CD4-positive, CD25-positive, alpha-beta regulatory T cell (primary cell): ENCODE results near the gene VWA1. TPM values are rescaled to one million over a fixed set of nuclear protein-coding genes. Genes with fewer than 3 reads are reported as not detected.
"Not testable (repeated sequence)": the region's sequence is repeated elsewhere in the genome, so short reads cannot be mapped to it uniquely, and the experiment has no call there.

ENCODE experiments used
- ATAC-seq, 2 donors: fragments of 150-1000 bp; cut with Tn5 transposase; one replicate each; pipeline ENCODE4 v1.10.0; 2021; ENCODE audit warnings: low read depth in 2 of 2, moderate number of reproducible peaks in 2 of 2, moderate library complexity in 1 of 2
- DNase-seq, 3 donors: peaks; one replicate each; pipeline versions ENCODE4 v3.0.0 to v3.0.0-alpha.2; 2012 to 2022; ENCODE audit warnings: mixed read lengths in 1 of 3
- H3K27ac ChIP-seq: one replicate; pipeline ENCODE4 v1.7.0; 2013; ENCODE audit warnings: mild to moderate bottlenecking, low read length; ENCODE audit not compliant: insufficient read depth, poor library complexity, severe bottlenecking
- H3K27me3 ChIP-seq: one replicate; pipeline ENCODE4 v1.7.0; 2013; ENCODE audit warnings: low read length; ENCODE audit not compliant: control insufficient read depth, insufficient read depth
- H3K36me3 ChIP-seq: one replicate; pipeline ENCODE4 v1.7.0; 2013; ENCODE audit warnings: mild to moderate bottlenecking, low read length, moderate library complexity; ENCODE audit not compliant: control insufficient read depth, insufficient read depth
- H3K4me1 ChIP-seq: 2 replicates; pipeline ENCODE4 v1.7.0; 2013; ENCODE audit warnings: mild to moderate bottlenecking, low read length; ENCODE audit not compliant: insufficient read depth, control insufficient read depth, poor library complexity, severe bottlenecking
- H3K4me3 ChIP-seq: one replicate; pipeline ENCODE4 v1.7.0; 2013; ENCODE audit warnings: low read depth, mild to moderate bottlenecking, low read length, moderate library complexity
- H3K9me3 ChIP-seq, 2 experiments: 1 replicate in 1 of 2; 2 replicates in 1 of 2; pipeline ENCODE4 v1.7.0; 2013; ENCODE audit warnings: low read length in 2 of 2, mild to moderate bottlenecking in 1 of 2, moderate library complexity in 1 of 2; ENCODE audit not compliant: control insufficient read depth in 2 of 2
- H3K27ac Mint-ChIP-seq, 3 donors: one replicate each; pipeline ENCODE4 v1.8.0; 2020 to 2022; ENCODE audit warnings: mild to moderate bottlenecking in 3 of 3, mixed read lengths in 3 of 3, moderate library complexity in 2 of 3
- H3K27me3 Mint-ChIP-seq: one replicate; pipeline ENCODE4 v1.8.0; 2022; ENCODE audit warnings: mild to moderate bottlenecking, mixed read lengths
- H3K36me3 Mint-ChIP-seq: one replicate; pipeline ENCODE4 v1.8.0; 2020; ENCODE audit warnings: mixed read lengths
- H3K4me1 Mint-ChIP-seq, 4 donors: one replicate each; pipeline ENCODE4 v1.8.0; 2020 to 2022; ENCODE audit warnings: mixed read lengths in 4 of 4, mild to moderate bottlenecking in 1 of 4
- H3K4me3 Mint-ChIP-seq, 4 donors: one replicate each; pipeline ENCODE4 v1.8.0; 2020 to 2022; ENCODE audit warnings: mild to moderate bottlenecking in 4 of 4, mixed read lengths in 4 of 4, moderate library complexity in 3 of 4
- H3K9me3 Mint-ChIP-seq, 7 donors: one replicate each; pipeline ENCODE4 v1.8.0; 2020 to 2022; ENCODE audit warnings: mixed read lengths in 7 of 7, mild to moderate bottlenecking in 3 of 7, moderate library complexity in 2 of 7
- polyA plus RNA-seq, 4 donors: library from polyadenylated mRNA; unstranded; fragments of 300-500 nt; fragmentation: Illumina TruSeq; gene quantifications; one replicate each; pipeline ENCODE4 v1.2.3, GENCODE V29; 2021
- total RNA-seq: library from RNA; stranded (reverse); gene quantifications from one replicate; pipeline ENCODE4 v1.2.3, GENCODE V29; 2022

VWA1 gene
- total and polyA plus RNA-seq, 5 donors from 2014 or later, result not detected

- H3K4me3 ChIP-seq, result no peak overlapping the region
- Mint-ChIP-seq H3K4me1 (peaks cover 0 to 5% (median 0%) of the 10 kb centered on the region in 4 donors), H3K36me3 (no peaks in the 10 kb centered on the region), H3K27ac (no peak overlapping the region), H3K27me3 (peaks cover 29% of the 10 kb centered on the region), H3K9me3 (peaks cover 0 to 5% (median 0%) of the 10 kb centered on the region in 7 donors), H3K4me3 (no peak overlapping the region)
- DNase-seq (no peak), ATAC-seq (no peak)
- H3K27me3 ChIP-seq, result no peaks in the 10 kb centered on the region
- H3K4me1 ChIP-seq, result peaks cover 8% of the 10 kb centered on the region
- H3K36me3 ChIP-seq, result no peaks in the 10 kb centered on the region
- H3K27ac ChIP-seq, result no peak overlapping the region
- no peaks in the 10 kb centered on the region for H3K9me3 ChIP-seq
These were observed 8.2 kb upstream of the VWA1 start for GRCh38 chr1:1427106-1427819.

- DNase-seq (no peak), ATAC-seq (no peak)
- no peak overlapping the region for H3K4me3 Mint-ChIP-seq
- peaks cover 0 to 5% (median 0%) of the 10 kb centered on the region in 7 donors for H3K9me3 Mint-ChIP-seq
- Histone ChIP-seq H3K9me3 (no peaks in the 10 kb centered on the region), H3K27me3 (no peaks in the 10 kb centered on the region), H3K4me3 (no peak overlapping the region), H3K27ac (no peak overlapping the region), H3K4me1 (peaks cover 8% of the 10 kb centered on the region), H3K36me3 (no peaks in the 10 kb centered on the region)
- H3K4me1 Mint-ChIP-seq, result peaks cover 0 to 5% (median 0%) of the 10 kb centered on the region in 4 donors
- no peaks in the 10 kb centered on the region for H3K36me3 Mint-ChIP-seq
- peaks cover 25% of the 10 kb centered on the region for H3K27me3 Mint-ChIP-seq
- no peak overlapping the region for H3K27ac Mint-ChIP-seq
These were observed 7.7 kb upstream of the VWA1 start for GRCh38 chr1:1427820-1428148.

- ATAC-seq (no peak), DNase-seq (no peak)
- no peaks in the 10 kb centered on the region for H3K9me3 ChIP-seq
- no peaks in the 10 kb centered on the region for H3K27me3 ChIP-seq
- H3K27me3 Mint-ChIP-seq, result peaks cover 25% of the 10 kb centered on the region
- peaks cover 8% of the 10 kb centered on the region for H3K4me1 ChIP-seq
- H3K27ac Mint-ChIP-seq, result no peak overlapping the region
- no peaks in the 10 kb centered on the region for H3K36me3 Mint-ChIP-seq
- H3K4me3 Mint-ChIP-seq, result peak overlapping the region in 2 of 4 donors; percentile 28 to 58
- no peak overlapping the region for H3K27ac ChIP-seq
- peaks cover 0 to 5% (median 0%) of the 10 kb centered on the region in 4 donors for H3K4me1 Mint-ChIP-seq
- H3K9me3 Mint-ChIP-seq, result peaks cover 0 to 5% (median 0%) of the 10 kb centered on the region in 7 donors
- H3K36me3 ChIP-seq, result no peaks in the 10 kb centered on the region
- no peak overlapping the region for H3K4me3 ChIP-seq
These were observed 7.3 kb upstream of the VWA1 start for GRCh38 chr1:1428174-1428573.

- not testable (repeated sequence) for H3K27me3 ChIP-seq, H3K4me1 ChIP-seq, H3K4me3 Mint-ChIP-seq, H3K4me1 Mint-ChIP-seq, H3K9me3 ChIP-seq, H3K36me3 ChIP-seq, ATAC-seq, H3K9me3 Mint-ChIP-seq, H3K36me3 Mint-ChIP-seq, H3K4me3 ChIP-seq, H3K27ac ChIP-seq, DNase-seq, H3K27ac Mint-ChIP-seq
- H3K27me3 Mint-ChIP-seq, result peaks cover 25% of the 10 kb centered on the region
These were observed 6.5 kb upstream of the VWA1 start for GRCh38 chr1:1428967-1429366.

- Histone ChIP-seq H3K27ac (no peak overlapping the region), H3K9me3 (no peaks in the 10 kb centered on the region), H3K4me3 (no peak overlapping the region), H3K4me1 (peaks cover 8% of the 10 kb centered on the region), H3K36me3 (no peaks in the 10 kb centered on the region), H3K27me3 (no peaks in the 10 kb centered on the region)
- ATAC-seq (no peak), DNase-seq (no peak)
- peak overlapping the region in 1 of 4 donors; percentile 3 for H3K4me3 Mint-ChIP-seq
- H3K4me1 Mint-ChIP-seq, result peaks cover 0 to 5% (median 0%) of the 10 kb centered on the region in 4 donors
- peak overlapping the region in 1 of 3 donors; percentile 55 for H3K27ac Mint-ChIP-seq
- peaks cover 25% of the 10 kb centered on the region for H3K27me3 Mint-ChIP-seq
- H3K9me3 Mint-ChIP-seq, result peaks cover 0 to 3% (median 0%) of the 10 kb centered on the region in 7 donors
- H3K36me3 Mint-ChIP-seq, result no peaks in the 10 kb centered on the region
These were observed 5.8 kb upstream of the VWA1 start for GRCh38 chr1:1429671-1430073.

GRCh38 chr1:1430114-1430982, 5.1 kb upstream of the VWA1 start:
- peak overlapping the region in 1 of 4 donors; percentile 3 for H3K4me3 Mint-ChIP-seq
- H3K27me3 ChIP-seq, result peaks cover 4% of the 10 kb centered on the region
- peaks cover 11% of the 10 kb centered on the region for H3K4me1 ChIP-seq
- H3K4me3 ChIP-seq, result no peak overlapping the region
- no peaks in the 10 kb centered on the region for H3K9me3 ChIP-seq
- peaks cover 26% of the 10 kb centered on the region for H3K27me3 Mint-ChIP-seq
- H3K36me3 Mint-ChIP-seq, result no peaks in the 10 kb centered on the region
- no peak for ATAC-seq
- DNase-seq, result no peak
- H3K36me3 ChIP-seq, result no peaks in the 10 kb centered on the region
- peaks cover 0 to 3% (median 0%) of the 10 kb centered on the region in 4 donors for H3K4me1 Mint-ChIP-seq
- no peak overlapping the region for H3K27ac ChIP-seq
- peak overlapping the region in 1 of 3 donors; percentile 55 for H3K27ac Mint-ChIP-seq
- H3K9me3 Mint-ChIP-seq, result peaks cover 0 to 3% (median 0%) of the 10 kb centered on the region in 7 donors

- H3K4me1 ChIP-seq, result peaks cover 18% of the 10 kb centered on the region
- peaks cover 30% of the 10 kb centered on the region for H3K27me3 Mint-ChIP-seq
- no peaks in the 10 kb centered on the region for H3K36me3 Mint-ChIP-seq
- peaks cover 0 to 3% (median 0%) of the 10 kb centered on the region in 7 donors for H3K9me3 Mint-ChIP-seq
- no peak overlapping the region for H3K27ac ChIP-seq
- H3K36me3 ChIP-seq, result no peaks in the 10 kb centered on the region
- ATAC-seq, result no peak
- H3K9me3 ChIP-seq, result no peaks in the 10 kb centered on the region
- no peak overlapping the region for H3K27ac Mint-ChIP-seq
- peaks cover 4% of the 10 kb centered on the region for H3K27me3 ChIP-seq
- H3K4me3 Mint-ChIP-seq, result no peak overlapping the region
- H3K4me1 Mint-ChIP-seq, result peaks cover 0 to 4% (median 0%) of the 10 kb centered on the region in 4 donors
- DNase-seq, result no peak
- no peak overlapping the region for H3K4me3 ChIP-seq
These were observed 4.3 kb upstream of the VWA1 start for GRCh38 chr1:1430992-1431844.
